GM23338 (cell line): ENCODE results near the gene TMEM247. TPM values are rescaled to one million over a fixed set of nuclear protein-coding genes. Genes with fewer than 3 reads are reported as not detected.

ENCODE experiments used
- ATAC-seq: fragments of 200-7000 bp; cut with Tn5 transposase; 3 replicates; pipeline ENCODE4 v1.9.1; 2020
- DNase-seq: peaks from one replicate; pipeline ENCODE4 v3.0.0-alpha.2; 2015; ENCODE audit warnings: low spot score
- H2AFZ ChIP-seq: fragments of 200-600 bp; sonication (generic); 2 replicates; pipeline ENCODE4 v1.8.0; 2016; ENCODE audit warnings: antibody characterized with exemption, mild to moderate bottlenecking, moderate library complexity
- H3F3A ChIP-seq: fragments of 200-600 bp; sonication (generic); replicated peaks from 2 replicates; pipeline ENCODE4 v1.8.0; 2017; ENCODE audit warnings: antibody characterized with exemption, mixed run types, low read depth
- H3K27ac ChIP-seq: fragments of 200-600 bp; sonication (generic); 2 replicates; pipeline ENCODE4 v1.6.1; 2016; ENCODE audit warnings: low read depth
- H3K27me3 ChIP-seq: fragments of 200-600 bp; sonication (generic); 2 replicates; pipeline ENCODE4 v1.8.0; 2016; ENCODE audit warnings: mild to moderate bottlenecking, mixed run types, moderate library complexity; ENCODE audit not compliant: insufficient read depth
- H3K36me3 ChIP-seq: fragments of 200-600 bp; sonication (generic); 2 replicates; pipeline ENCODE4 v1.8.0; 2016; ENCODE audit warnings: mild to moderate bottlenecking; ENCODE audit not compliant: insufficient read depth
- H3K4me1 ChIP-seq: fragments of 200-600 bp; sonication (generic); 2 replicates; pipeline ENCODE4 v1.8.0; 2016; ENCODE audit warnings: mild to moderate bottlenecking, moderate library complexity; ENCODE audit not compliant: insufficient read depth
- H3K4me2 ChIP-seq: fragments of 200-600 bp; sonication (generic); 2 replicates; pipeline ENCODE4 v1.7.1; 2017; ENCODE audit warnings: mixed run types
- H3K4me3 ChIP-seq: fragments of 200-600 bp; sonication (generic); 2 replicates; pipeline ENCODE4 v1.6.1; 2016; ENCODE audit warnings: mixed run types
- H3K79me2 ChIP-seq: fragments of 200-600 bp; sonication (generic); replicated peaks from 2 replicates; pipeline ENCODE4 v1.8.0; 2017; ENCODE audit warnings: mild to moderate bottlenecking; ENCODE audit not compliant: insufficient read depth
- H3K9me2 ChIP-seq: fragments of 200-600 bp; sonication (generic); 2 replicates; pipeline ENCODE4 v1.8.0; 2017; ENCODE audit not compliant: insufficient read depth
- H4K20me1 ChIP-seq: fragments of 200-600 bp; sonication (generic); replicated peaks from 2 replicates; pipeline ENCODE4 v1.8.0; 2017; ENCODE audit warnings: mild to moderate bottlenecking; ENCODE audit not compliant: insufficient read depth
- H3K27ac Mint-ChIP-seq: 2 replicates; pipeline ENCODE4 v1.8.0; 2020; ENCODE audit warnings: inconsistent platforms, mild to moderate bottlenecking, moderate library complexity, mixed read lengths
- H3K27me3 Mint-ChIP-seq: 3 replicates; pipeline ENCODE4 v1.8.0; 2022; ENCODE audit warnings: low read depth, mild to moderate bottlenecking, moderate library complexity, mixed read lengths, inconsistent platforms; ENCODE audit not compliant: insufficient read depth, poor library complexity
- H3K36me3 Mint-ChIP-seq: 3 replicates; pipeline ENCODE4 v1.8.0; 2021; ENCODE audit warnings: low read depth, mild to moderate bottlenecking, inconsistent platforms, moderate library complexity, mixed read lengths
- H3K4me1 Mint-ChIP-seq: 3 replicates; pipeline ENCODE4 v1.8.0; 2020; ENCODE audit warnings: mild to moderate bottlenecking, inconsistent platforms, mixed read lengths
- H3K4me3 Mint-ChIP-seq: 3 replicates; pipeline ENCODE4 v1.8.0; 2021; ENCODE audit warnings: moderate library complexity, mild to moderate bottlenecking, inconsistent platforms, mixed read lengths
- H3K9me3 Mint-ChIP-seq: 3 replicates; pipeline ENCODE4 v1.8.0; 2020; ENCODE audit warnings: moderate library complexity, mild to moderate bottlenecking, inconsistent platforms, mixed read lengths
- CREB1 ChIP-seq: fragments of 250-450 bp; sonication (Bioruptor Pico); IDR thresholded peaks from 2 replicates; pipeline ENCODE4 v1.5.0; 2020; ENCODE audit warnings: low read depth, mild to moderate bottlenecking, moderate library complexity
- EZH2 ChIP-seq: fragments of 200-600 bp; sonication (generic); IDR thresholded peaks from one replicate; pipeline ENCODE4 v1.8.0; 2017; ENCODE audit warnings: antibody characterized with exemption, mild to moderate bottlenecking, low read depth; ENCODE audit not compliant: unreplicated experiment
- EZH2phosphoT487 ChIP-seq: fragments of 200-600 bp; sonication (generic); IDR thresholded peaks from one replicate; pipeline ENCODE4 v1.8.1; 2018; ENCODE audit warnings: antibody characterized with exemption; ENCODE audit not compliant: unreplicated experiment
- JUNB ChIP-seq: IDR thresholded peaks from one replicate; pipeline ENCODE4 v1.6.1; 2016; ENCODE audit warnings: antibody characterized with exemption; ENCODE audit not compliant: unreplicated experiment
- NANOG ChIP-seq: IDR thresholded peaks from 2 replicates; pipeline ENCODE4 v1.6.1; 2016; ENCODE audit warnings: antibody characterized with exemption, borderline replicate concordance
- POLR2AphosphoS5 ChIP-seq: IDR thresholded peaks from 2 replicates; pipeline ENCODE4 v1.6.1; 2016; ENCODE audit warnings: antibody characterized with exemption, low read depth
- STAT1 ChIP-seq: IDR thresholded peaks from one replicate; pipeline ENCODE4 v1.6.1; 2016; ENCODE audit warnings: antibody characterized with exemption; ENCODE audit not compliant: unreplicated experiment
- ZNF114 ChIP-seq: fragments of 250-450 bp; sonication (Bioruptor Pico); IDR thresholded peaks from 2 replicates; pipeline ENCODE4 v1.5.0; 2020; ENCODE audit warnings: mild to moderate bottlenecking, moderate library complexity
- ZNF331 ChIP-seq: fragments of 250-450 bp; sonication (Bioruptor Pico); IDR thresholded peaks from 2 replicates; pipeline ENCODE4 v1.5.0; 2020; ENCODE audit warnings: low read depth, mild to moderate bottlenecking, moderate library complexity
- polyA plus RNA-seq: library from polyadenylated mRNA; unstranded; fragments of >200 nt; fragmentation: Nextera tagmentation; extraction: Ambion mirVana; gene quantifications from 2 replicates; pipeline ENCODE4 v1.2.1, GENCODE V29; 2016
- total RNA-seq: library from RNA; depleted of rRNA; stranded (reverse); fragments of >200 nt; shearing (Covaris generic); gene quantifications from 2 replicates; pipeline ENCODE4 v1.2.3, GENCODE V29; 2014
- TF ChIP-seq, protein P1 (sequence below), 2 experiments: fragments of 200-600 bp in 1 of 2; sonication (generic) in 1 of 2; conservative IDR thresholded peaks; 2 replicates each; pipeline versions ENCODE4 v1.5.1 to v1.6.1; 2016 to 2017; ENCODE audit warnings: antibody characterized with exemption in 2 of 2, low read depth in 2 of 2, mild to moderate bottlenecking in 2 of 2, moderate library complexity in 1 of 2
- TF ChIP-seq, protein P2 (sequence below): IDR thresholded peaks from 2 replicates; pipeline ENCODE4 v1.6.1; 2016; ENCODE audit warnings: antibody characterized with exemption
- TF ChIP-seq, protein P3 (sequence below): IDR thresholded peaks from one replicate; pipeline ENCODE4 v1.6.1; 2018; ENCODE audit warnings: antibody characterized with exemption; ENCODE audit not compliant: unreplicated experiment
- TF ChIP-seq, protein P4 (sequence below): fragments of 250-450 bp; sonication (Bioruptor Pico); IDR thresholded peaks from 2 replicates; pipeline ENCODE4 v1.5.0; 2020; ENCODE audit warnings: mild to moderate bottlenecking, moderate library complexity

Gene TMEM247
- total and polyA plus RNA-seq, 2 experiments from 2014 or later = not detected

DNA sequence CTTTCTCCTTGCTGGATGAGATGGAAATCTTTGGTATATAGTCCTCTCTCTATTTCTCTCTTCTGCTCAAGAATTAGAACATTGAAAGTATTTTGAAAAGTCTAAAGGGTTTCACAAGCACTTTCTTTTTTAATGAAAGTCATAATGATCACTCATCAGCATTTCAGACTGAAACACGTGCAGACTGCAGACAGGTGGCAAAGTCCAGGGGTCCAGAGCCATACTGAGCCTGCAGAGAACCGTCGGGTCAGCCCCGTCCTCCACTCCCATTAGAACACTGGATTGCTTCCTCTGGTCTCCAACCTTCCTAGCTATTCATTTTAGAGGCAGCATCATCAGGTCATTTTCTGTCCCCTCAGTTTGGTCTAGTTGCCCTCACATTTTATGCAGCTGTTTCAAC, 3.1 kb downstream of the TMEM247 start (continued):
- TF ChIP-seq, protein P1, sequence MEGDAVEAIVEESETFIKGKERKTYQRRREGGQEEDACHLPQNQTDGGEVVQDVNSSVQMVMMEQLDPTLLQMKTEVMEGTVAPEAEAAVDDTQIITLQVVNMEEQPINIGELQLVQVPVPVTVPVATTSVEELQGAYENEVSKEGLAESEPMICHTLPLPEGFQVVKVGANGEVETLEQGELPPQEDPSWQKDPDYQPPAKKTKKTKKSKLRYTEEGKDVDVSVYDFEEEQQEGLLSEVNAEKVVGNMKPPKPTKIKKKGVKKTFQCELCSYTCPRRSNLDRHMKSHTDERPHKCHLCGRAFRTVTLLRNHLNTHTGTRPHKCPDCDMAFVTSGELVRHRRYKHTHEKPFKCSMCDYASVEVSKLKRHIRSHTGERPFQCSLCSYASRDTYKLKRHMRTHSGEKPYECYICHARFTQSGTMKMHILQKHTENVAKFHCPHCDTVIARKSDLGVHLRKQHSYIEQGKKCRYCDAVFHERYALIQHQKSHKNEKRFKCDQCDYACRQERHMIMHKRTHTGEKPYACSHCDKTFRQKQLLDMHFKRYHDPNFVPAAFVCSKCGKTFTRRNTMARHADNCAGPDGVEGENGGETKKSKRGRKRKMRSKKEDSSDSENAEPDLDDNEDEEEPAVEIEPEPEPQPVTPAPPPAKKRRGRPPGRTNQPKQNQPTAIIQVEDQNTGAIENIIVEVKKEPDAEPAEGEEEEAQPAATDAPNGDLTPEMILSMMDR (conservative IDR thresholded peaks at IDR 0.05; ENCODE audit: low read depth in 2 of 2) = no peak
- TF ChIP-seq POLR2AphosphoS5 = no peak
- TF ChIP-seq, protein P2, sequence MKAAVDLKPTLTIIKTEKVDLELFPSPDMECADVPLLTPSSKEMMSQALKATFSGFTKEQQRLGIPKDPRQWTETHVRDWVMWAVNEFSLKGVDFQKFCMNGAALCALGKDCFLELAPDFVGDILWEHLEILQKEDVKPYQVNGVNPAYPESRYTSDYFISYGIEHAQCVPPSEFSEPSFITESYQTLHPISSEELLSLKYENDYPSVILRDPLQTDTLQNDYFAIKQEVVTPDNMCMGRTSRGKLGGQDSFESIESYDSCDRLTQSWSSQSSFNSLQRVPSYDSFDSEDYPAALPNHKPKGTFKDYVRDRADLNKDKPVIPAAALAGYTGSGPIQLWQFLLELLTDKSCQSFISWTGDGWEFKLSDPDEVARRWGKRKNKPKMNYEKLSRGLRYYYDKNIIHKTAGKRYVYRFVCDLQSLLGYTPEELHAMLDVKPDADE = no peak
- no peak for TF ChIP-seq JUNB
- no peak for TF ChIP-seq EZH2phosphoT487

DNA sequence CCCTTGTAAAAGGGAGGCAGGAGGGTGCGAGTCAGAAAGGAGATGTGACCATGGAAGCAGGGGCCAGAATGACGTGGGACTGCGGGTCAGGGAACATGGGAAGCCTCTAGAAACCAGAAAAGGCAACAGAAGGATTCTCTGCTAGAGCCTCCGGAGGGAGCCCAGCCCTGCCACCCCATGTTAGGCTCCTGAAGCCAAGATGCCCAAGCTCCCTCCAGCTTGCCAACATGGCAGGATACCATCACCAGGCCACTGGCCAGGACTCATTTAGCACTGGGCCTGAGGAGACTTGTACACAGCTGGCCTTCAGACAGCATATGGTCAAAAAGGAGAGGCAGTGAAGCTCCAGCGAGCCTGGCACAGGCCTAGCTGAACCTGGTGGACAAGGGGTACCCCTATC, 5.6 kb downstream of the TMEM247 start:
- peaks cover 1% of the 10 kb centered on the region for H3K27me3 Mint-ChIP-seq
- no peak overlapping the region for H3K4me3 ChIP-seq
- peaks cover 5% of the 10 kb centered on the region for H3K4me1 ChIP-seq
- no peak overlapping the region for H3K27ac ChIP-seq
- no peaks in the 10 kb centered on the region for H3K9me3 Mint-ChIP-seq
- peaks cover 10% of the 10 kb centered on the region for H3K4me1 Mint-ChIP-seq
- TF ChIP-seq ZNF114 (CRISPR knock-in tag) (no peak), EZH2phosphoT487 (no peak), EZH2 (no peak), JUNB (no peak), STAT1 (no peak), ZNF331 (CRISPR knock-in tag) (no peak), CREB1 (CRISPR knock-in tag) (no peak), NANOG (no peak)
- TF ChIP-seq, protein P3, sequence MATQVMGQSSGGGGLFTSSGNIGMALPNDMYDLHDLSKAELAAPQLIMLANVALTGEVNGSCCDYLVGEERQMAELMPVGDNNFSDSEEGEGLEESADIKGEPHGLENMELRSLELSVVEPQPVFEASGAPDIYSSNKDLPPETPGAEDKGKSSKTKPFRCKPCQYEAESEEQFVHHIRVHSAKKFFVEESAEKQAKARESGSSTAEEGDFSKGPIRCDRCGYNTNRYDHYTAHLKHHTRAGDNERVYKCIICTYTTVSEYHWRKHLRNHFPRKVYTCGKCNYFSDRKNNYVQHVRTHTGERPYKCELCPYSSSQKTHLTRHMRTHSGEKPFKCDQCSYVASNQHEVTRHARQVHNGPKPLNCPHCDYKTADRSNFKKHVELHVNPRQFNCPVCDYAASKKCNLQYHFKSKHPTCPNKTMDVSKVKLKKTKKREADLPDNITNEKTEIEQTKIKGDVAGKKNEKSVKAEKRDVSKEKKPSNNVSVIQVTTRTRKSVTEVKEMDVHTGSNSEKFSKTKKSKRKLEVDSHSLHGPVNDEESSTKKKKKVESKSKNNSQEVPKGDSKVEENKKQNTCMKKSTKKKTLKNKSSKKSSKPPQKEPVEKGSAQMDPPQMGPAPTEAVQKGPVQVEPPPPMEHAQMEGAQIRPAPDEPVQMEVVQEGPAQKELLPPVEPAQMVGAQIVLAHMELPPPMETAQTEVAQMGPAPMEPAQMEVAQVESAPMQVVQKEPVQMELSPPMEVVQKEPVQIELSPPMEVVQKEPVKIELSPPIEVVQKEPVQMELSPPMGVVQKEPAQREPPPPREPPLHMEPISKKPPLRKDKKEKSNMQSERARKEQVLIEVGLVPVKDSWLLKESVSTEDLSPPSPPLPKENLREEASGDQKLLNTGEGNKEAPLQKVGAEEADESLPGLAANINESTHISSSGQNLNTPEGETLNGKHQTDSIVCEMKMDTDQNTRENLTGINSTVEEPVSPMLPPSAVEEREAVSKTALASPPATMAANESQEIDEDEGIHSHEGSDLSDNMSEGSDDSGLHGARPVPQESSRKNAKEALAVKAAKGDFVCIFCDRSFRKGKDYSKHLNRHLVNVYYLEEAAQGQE = no peak
- TF ChIP-seq, protein P4, sequence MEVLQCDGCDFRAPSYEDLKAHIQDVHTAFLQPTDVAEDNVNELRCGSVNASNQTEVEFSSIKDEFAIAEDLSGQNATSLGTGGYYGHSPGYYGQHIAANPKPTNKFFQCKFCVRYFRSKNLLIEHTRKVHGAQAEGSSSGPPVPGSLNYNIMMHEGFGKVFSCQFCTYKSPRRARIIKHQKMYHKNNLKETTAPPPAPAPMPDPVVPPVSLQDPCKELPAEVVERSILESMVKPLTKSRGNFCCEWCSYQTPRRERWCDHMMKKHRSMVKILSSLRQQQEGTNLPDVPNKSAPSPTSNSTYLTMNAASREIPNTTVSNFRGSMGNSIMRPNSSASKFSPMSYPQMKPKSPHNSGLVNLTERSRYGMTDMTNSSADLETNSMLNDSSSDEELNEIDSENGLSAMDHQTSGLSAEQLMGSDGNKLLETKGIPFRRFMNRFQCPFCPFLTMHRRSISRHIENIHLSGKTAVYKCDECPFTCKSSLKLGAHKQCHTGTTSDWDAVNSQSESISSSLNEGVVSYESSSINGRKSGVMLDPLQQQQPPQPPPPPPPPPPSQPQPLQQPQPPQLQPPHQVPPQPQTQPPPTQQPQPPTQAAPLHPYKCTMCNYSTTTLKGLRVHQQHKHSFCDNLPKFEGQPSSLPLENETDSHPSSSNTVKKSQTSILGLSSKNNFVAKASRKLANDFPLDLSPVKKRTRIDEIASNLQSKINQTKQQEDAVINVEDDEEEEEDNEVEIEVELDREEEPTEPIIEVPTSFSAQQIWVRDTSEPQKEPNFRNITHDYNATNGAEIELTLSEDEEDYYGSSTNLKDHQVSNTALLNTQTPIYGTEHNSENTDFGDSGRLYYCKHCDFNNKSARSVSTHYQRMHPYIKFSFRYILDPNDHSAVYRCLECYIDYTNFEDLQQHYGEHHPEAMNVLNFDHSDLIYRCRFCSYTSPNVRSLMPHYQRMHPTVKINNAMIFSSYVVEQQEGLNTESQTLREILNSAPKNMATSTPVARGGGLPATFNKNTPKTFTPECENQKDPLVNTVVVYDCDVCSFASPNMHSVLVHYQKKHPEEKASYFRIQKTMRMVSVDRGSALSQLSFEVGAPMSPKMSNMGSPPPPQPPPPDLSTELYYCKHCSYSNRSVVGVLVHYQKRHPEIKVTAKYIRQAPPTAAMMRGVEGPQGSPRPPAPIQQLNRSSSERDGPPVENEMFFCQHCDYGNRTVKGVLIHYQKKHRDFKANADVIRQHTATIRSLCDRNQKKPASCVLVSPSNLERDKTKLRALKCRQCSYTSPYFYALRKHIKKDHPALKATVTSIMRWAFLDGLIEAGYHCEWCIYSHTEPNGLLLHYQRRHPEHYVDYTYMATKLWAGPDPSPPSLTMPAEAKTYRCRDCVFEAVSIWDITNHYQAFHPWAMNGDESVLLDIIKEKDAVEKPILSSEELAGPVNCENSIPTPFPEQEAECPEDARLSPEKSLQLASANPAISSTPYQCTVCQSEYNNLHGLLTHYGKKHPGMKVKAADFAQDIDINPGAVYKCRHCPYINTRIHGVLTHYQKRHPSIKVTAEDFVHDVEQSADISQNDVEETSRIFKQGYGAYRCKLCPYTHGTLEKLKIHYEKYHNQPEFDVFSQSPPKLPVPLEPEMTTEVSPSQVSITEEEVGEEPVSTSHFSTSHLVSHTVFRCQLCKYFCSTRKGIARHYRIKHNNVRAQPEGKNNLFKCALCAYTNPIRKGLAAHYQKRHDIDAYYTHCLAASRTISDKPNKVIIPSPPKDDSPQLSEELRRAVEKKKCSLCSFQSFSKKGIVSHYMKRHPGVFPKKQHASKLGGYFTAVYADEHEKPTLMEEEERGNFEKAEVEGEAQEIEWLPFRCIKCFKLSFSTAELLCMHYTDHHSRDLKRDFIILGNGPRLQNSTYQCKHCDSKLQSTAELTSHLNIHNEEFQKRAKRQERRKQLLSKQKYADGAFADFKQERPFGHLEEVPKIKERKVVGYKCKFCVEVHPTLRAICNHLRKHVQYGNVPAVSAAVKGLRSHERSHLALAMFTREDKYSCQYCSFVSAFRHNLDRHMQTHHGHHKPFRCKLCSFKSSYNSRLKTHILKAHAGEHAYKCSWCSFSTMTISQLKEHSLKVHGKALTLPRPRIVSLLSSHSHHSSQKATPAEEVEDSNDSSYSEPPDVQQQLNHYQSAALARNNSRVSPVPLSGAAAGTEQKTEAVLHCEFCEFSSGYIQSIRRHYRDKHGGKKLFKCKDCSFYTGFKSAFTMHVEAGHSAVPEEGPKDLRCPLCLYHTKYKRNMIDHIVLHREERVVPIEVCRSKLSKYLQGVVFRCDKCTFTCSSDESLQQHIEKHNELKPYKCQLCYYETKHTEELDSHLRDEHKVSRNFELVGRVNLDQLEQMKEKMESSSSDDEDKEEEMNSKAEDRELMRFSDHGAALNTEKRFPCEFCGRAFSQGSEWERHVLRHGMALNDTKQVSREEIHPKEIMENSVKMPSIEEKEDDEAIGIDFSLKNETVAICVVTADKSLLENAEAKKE (CRISPR knock-in tag) = no peak
- H3K9me2 ChIP-seq = 0 out of 2 replicates have a peak, but pooled peaks cover 1% of the 10 kb centered on the region
- H3F3A ChIP-seq = no peaks in the 10 kb centered on the region
- DNase-seq = no peak
- no peaks in the 10 kb centered on the region for H3K36me3 ChIP-seq
- H3K36me3 Mint-ChIP-seq = no peaks in the 10 kb centered on the region; the same call in 2 of the 3 replicates
- no peak overlapping the region for H3K4me3 Mint-ChIP-seq
- no peaks in the 10 kb centered on the region for H3K79me2 ChIP-seq
- ATAC-seq = no peak
- H3K4me2 ChIP-seq = no peak overlapping the region
- H3K27ac Mint-ChIP-seq = no peak overlapping the region
- no peaks in the 10 kb centered on the region for H3K27me3 ChIP-seq
- no peak overlapping the region for H2AFZ ChIP-seq
- no peaks in the 10 kb centered on the region for H4K20me1 ChIP-seq
